Stimulated activated CD8-positive, alpha-beta memory T cell treated with anti-CD3 and anti-CD28 coated beads, Interleukin-7, amount 100 ng/mL, for 1 hour (primary cell): ENCODE measurements around the gene TM9SF1.

Experiments
- DNase-seq, 2 donors: peaks; one replicate each; pipeline ENCODE4 v3.0.0-alpha.2; 2020; ENCODE audit warnings: low read depth in 2 of 2

Gene TM9SF1

GRCh38 chr14:24195186-24196070, at the start of gene TM9SF1:
Gene TM9SF1 (minus strand): TSS chr14:24195441. CDS start chr14:24195019, 422 bp downstream.
- DNase-seq: peak; percentile 72 to 74

GRCh38 chr14:24243336-24243836, 48.1 kb upstream of the TM9SF1 start:
- DNase-seq: no peak

- DNase-seq: peak; percentile 82
Measured at GRCh38 chr14:24241829-24242443, 46.7 kb upstream of the TM9SF1 start.

GRCh38 chr14:24240110-24240918, 45.1 kb upstream of the TM9SF1 start:
- no peak for DNase-seq

GRCh38 chr14:24238527-24239037, 43.3 kb upstream of the TM9SF1 start:
- DNase-seq: no peak

- no peak for DNase-seq
Measured at GRCh38 chr14:24238123-24238522, 42.9 kb upstream of the TM9SF1 start.

GRCh38 chr14:24237463-24237955, 42.3 kb upstream of the TM9SF1 start:
- DNase-seq: no peak

- no peak for DNase-seq
Measured at GRCh38 chr14:24236689-24237462, 41.6 kb upstream of the TM9SF1 start.

- no peak for DNase-seq
Measured at GRCh38 chr14:24235804-24236688, 40.8 kb upstream of the TM9SF1 start.

- DNase-seq: no peak
Measured at GRCh38 chr14:24234095-24235005, 39.1 kb upstream of the TM9SF1 start.

GRCh38 chr14:24233538-24233866, 38.3 kb upstream of the TM9SF1 start:
- DNase-seq: no peak

GRCh38 chr14:24232645-24233537, 37.6 kb upstream of the TM9SF1 start, which contains the start of gene GMPR2:
Gene GMPR2 (plus strand): TSS chr14:24232929. CDS start chr14:24233254, 325 bp downstream.
- DNase-seq: no peak

GRCh38 chr14:24232121-24232644, 36.9 kb upstream of the TM9SF1 start, which contains the start of gene NEDD8:
Gene NEDD8 (minus strand): TSS chr14:24232367. CDS start chr14:24232267, 100 bp downstream.
- peak; percentile 64 to 75 for DNase-seq

- DNase-seq: no peak
Measured at GRCh38 chr14:24231263-24232120, 36.3 kb upstream of the TM9SF1 start.

- no peak for DNase-seq
Measured at GRCh38 chr14:24228902-24229301, 33.7 kb upstream of the TM9SF1 start.

GRCh38 chr14:24226473-24226872, 31.2 kb upstream of the TM9SF1 start:
- no peak for DNase-seq
